Mammary epithelial cell (primary cell): ENCODE data around the gene BEST3.

ENCODE experiments used
- EZH2 ChIP-seq: IDR thresholded peaks from 2 replicates; pipeline ENCODE4 v1.6.1; 2012; ENCODE audit warnings: low read length, inconsistent platforms, borderline replicate concordance
- TF ChIP-seq, protein P1 (sequence below), 2 donors: IDR thresholded peaks in 1 of 2; conservative IDR thresholded peaks in 1 of 2; 2 replicates each; pipeline ENCODE4 v1.5.1; 2011 to 2012; ENCODE audit warnings: inconsistent platforms in 2 of 2, low read length in 2 of 2, mild to moderate bottlenecking in 2 of 2, control low read depth in 1 of 2, low read depth in 1 of 2; ENCODE audit not compliant: insufficient read depth in 1 of 2; ENCODE audit errors: extremely low read depth in 1 of 2

DNA sequence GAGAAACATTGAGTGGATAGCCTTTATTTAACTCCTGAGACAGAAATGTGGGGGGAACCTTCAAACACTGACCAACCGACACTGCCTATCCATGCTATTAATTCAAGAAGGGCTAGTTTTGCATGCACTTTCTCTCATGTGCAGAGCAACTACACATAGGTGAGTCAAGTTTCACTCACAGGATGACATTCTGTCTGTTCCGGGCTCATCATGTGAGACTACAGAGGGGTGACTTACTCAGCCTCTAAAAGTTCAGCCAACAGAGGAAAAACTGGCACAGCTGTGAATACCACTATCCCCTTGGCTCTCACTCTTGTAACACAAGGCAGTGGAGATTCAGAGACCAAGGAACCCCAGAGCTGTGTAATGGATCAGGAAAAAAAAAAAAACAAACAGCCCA lies 13.3 kb downstream of the BEST3 start:
- TF ChIP-seq, protein P1, sequence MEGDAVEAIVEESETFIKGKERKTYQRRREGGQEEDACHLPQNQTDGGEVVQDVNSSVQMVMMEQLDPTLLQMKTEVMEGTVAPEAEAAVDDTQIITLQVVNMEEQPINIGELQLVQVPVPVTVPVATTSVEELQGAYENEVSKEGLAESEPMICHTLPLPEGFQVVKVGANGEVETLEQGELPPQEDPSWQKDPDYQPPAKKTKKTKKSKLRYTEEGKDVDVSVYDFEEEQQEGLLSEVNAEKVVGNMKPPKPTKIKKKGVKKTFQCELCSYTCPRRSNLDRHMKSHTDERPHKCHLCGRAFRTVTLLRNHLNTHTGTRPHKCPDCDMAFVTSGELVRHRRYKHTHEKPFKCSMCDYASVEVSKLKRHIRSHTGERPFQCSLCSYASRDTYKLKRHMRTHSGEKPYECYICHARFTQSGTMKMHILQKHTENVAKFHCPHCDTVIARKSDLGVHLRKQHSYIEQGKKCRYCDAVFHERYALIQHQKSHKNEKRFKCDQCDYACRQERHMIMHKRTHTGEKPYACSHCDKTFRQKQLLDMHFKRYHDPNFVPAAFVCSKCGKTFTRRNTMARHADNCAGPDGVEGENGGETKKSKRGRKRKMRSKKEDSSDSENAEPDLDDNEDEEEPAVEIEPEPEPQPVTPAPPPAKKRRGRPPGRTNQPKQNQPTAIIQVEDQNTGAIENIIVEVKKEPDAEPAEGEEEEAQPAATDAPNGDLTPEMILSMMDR (conservative IDR thresholded peaks at IDR 0.05 in 1 of 2, IDR thresholded peaks at IDR 0.05 in 1 of 2; ENCODE audit: extremely low read depth in 1 of 2, insufficient read depth in 1 of 2, low read depth in 1 of 2, low read length in 2 of 2) = no peak
- TF ChIP-seq EZH2 = no peak
